K562 (cell line): ENCODE data around the gene KMT2A. TPM values are rescaled to one million over a fixed set of nuclear protein-coding genes. Genes with fewer than 3 reads are reported as not detected.

ENCODE experiments used
- CBX1 ChIP-seq: sonication (generic); IDR thresholded peaks from 2 replicates; pipeline ENCODE4 v1.6.1; 2016; ENCODE audit warnings: antibody characterized with exemption, low read depth, mild to moderate bottlenecking
- CHD1 ChIP-seq: fragments of 200-600 bp; sonication (generic); IDR thresholded peaks from one replicate; pipeline ENCODE4 v1.6.1; 2012; ENCODE audit warnings: mild to moderate bottlenecking, moderate library complexity, low read length, inconsistent platforms
- HNRNPK ChIP-seq: fragments of 200-400 bp; formaldehyde crosslinking; IDR thresholded peaks from one replicate; pipeline ENCODE4 v1.6.1; 2018; ENCODE audit warnings: mild to moderate bottlenecking, low read depth, low read length; ENCODE audit not compliant: poor library complexity, severe bottlenecking
- NCOA2 ChIP-seq, 2 experiments: fragments of 450-650 bp; IDR thresholded peaks; 2 replicates each; pipeline ENCODE4 v1.6.1; 2018; ENCODE audit warnings: mild to moderate bottlenecking in 2 of 2, moderate library complexity in 1 of 2; ENCODE audit not compliant: partially characterized antibody in 2 of 2
- NFATC3 ChIP-seq: fragments of 450-650 bp; IDR thresholded peaks from 2 replicates; pipeline ENCODE4 v1.6.1; 2017; ENCODE audit warnings: mild to moderate bottlenecking
- TAF7 ChIP-seq: fragments of 450-650 bp; IDR thresholded peaks from 2 replicates; pipeline ENCODE4 v1.6.1; 2016; ENCODE audit warnings: missing genetic modification characterization, missing compliant biosample characterization
- TBL1XR1 ChIP-seq, 2 experiments: IDR thresholded peaks; 2 replicates each; pipeline ENCODE4 v1.6.1; 2012; ENCODE audit warnings: improper control_type of control experiment in 2 of 2, low read length in 2 of 2, mild to moderate bottlenecking in 1 of 2
- ZKSCAN3 ChIP-seq: fragments of 250-450 bp; sonication (Bioruptor Pico); IDR thresholded peaks from 2 replicates; pipeline ENCODE4 v1.4.0; 2020
- ZNF165 ChIP-seq: fragments of 250-450 bp; sonication (Bioruptor Pico); IDR thresholded peaks from 2 replicates; pipeline ENCODE4 v1.4.0; 2020; ENCODE audit warnings: borderline replicate concordance
- ZNF24 ChIP-seq: fragments of 450-650 bp; IDR thresholded peaks from 2 replicates; pipeline ENCODE4 v1.6.1; 2016
- ZNF408 ChIP-seq: fragments of 250-450 bp; sonication (Bioruptor Pico); IDR thresholded peaks from 2 replicates; pipeline ENCODE4 v1.4.0; 2020; ENCODE audit warnings: low read depth, mild to moderate bottlenecking, moderate library complexity
- polyA plus RNA-seq, 8 experiments: library from polyadenylated mRNA; depleted of rRNA in 4 of 8; stranded (reverse) in 5 of 8; unstranded in 3 of 8; fragments of >200 nt; fragmentation: Nextera tagmentation in 2 of 8; fragmentation: Illumina TruSeq in 1 of 8; extraction: Ambion mirVana in 2 of 8; extraction: Trizol in 1 of 8; gene quantifications; 2 replicates each; pipeline versions ENCODE4 v1.2.1 to v1.2.3, GENCODE V29; 2011 to 2014; ENCODE audit warnings: inconsistent platforms in 1 of 8, missing spikeins in 1 of 8
- total RNA-seq, 7 experiments: library from RNA; depleted of rRNA in 6 of 7; stranded (reverse); fragments of >200 nt in 6 of 7; fragmentation: Illumina TruSeq in 2 of 7; extraction: Trizol in 2 of 7; gene quantifications; 2 replicates each; pipeline versions ENCODE4 v1.2.1 to v1.2.3, GENCODE V29; 2011 to 2021; ENCODE audit warnings: low replicate concordance in 1 of 7
- TF ChIP-seq, protein P1 (sequence below), 2 experiments: fragments of 450-650 bp in 1 of 2; sonication (generic) in 1 of 2; formaldehyde crosslinking; conservative IDR thresholded peaks; 2 replicates each; pipeline versions ENCODE4 v1.4.0 to v1.8.1; 2020 to 2022; ENCODE audit warnings: mild to moderate bottlenecking in 1 of 2, missing genetic modification reagents in 1 of 2
- TF ChIP-seq, protein P2 (sequence below): fragments of 450-650 bp; conservative IDR thresholded peaks from 2 replicates; pipeline ENCODE4 v1.6.1; 2016; ENCODE audit warnings: missing genetic modification characterization, low read depth, mild to moderate bottlenecking, control low read depth, missing compliant biosample characterization
- TF ChIP-seq, protein P3 (sequence below): fragments of 200-800 bp; sonication (Bioruptor generic); IDR thresholded peaks from 2 replicates; pipeline ENCODE4 v1.6.1; 2016; ENCODE audit warnings: missing genetic modification characterization, missing compliant biosample characterization
- TF ChIP-seq, protein P4 (sequence below): fragments of 450-650 bp; formaldehyde crosslinking; IDR thresholded peaks from 2 replicates; pipeline ENCODE4 v1.4.0; 2020; ENCODE audit warnings: mild to moderate bottlenecking, moderate library complexity

The KMT2A gene
- total and polyA plus RNA-seq, 9 of the 15 experiments (the other 6 are each of a cell fraction or from before 2014, with no cell fraction given), result 9.6 to 59.9 (median 32.6) TPM

DNA sequence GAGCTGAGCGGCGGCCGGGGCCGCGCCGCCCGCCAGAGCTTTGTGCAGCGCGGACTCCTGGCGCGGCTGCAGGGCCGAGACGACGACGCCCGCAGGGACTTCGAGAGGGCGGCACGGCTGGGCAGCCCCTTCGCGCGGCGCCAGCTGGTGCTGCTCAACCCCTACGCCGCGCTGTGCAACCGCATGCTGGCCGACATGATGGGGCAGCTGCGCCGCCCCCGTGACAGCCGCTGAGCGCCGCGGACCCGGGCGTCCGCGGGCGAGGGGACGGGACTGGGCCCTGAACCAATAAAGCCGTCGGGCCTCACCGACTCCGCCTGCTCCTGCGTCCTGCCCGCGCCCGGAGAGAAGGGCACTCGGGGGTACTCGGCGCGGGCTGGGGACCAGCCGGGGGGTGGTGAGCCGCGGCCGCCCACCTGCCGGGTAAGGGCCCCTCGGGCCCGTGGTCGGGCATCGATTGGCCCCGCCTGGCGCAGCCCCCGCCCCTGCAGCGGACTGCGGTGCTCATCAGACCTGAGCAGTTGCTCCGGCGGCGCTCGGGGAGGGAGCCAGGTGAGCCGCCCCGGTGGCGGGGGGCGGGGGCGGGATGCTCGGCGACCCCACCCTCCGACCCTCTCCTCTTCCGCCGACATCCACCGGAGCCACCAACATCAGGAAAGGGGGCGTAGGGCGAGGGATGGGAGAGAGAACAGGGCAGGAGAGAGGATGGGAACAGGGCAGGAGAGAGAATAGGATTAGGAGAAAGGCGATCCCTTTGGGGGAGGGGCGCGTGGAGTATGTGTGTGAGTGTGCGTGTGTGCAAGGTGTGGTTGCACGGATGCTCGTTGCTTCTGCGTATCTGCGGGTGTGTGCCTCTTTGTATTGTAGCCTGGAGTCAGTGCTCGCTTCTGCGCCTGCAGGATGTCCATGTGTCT lies 94.6 kb downstream of the KMT2A start, which contains the start of gene TMEM25 (continued):
- TF ChIP-seq, protein P1, sequence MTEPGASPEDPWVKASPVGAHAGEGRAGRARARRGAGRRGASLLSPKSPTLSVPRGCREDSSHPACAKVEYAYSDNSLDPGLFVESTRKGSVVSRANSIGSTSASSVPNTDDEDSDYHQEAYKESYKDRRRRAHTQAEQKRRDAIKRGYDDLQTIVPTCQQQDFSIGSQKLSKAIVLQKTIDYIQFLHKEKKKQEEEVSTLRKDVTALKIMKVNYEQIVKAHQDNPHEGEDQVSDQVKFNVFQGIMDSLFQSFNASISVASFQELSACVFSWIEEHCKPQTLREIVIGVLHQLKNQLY (CRISPR knock-in tag; conservative IDR thresholded peaks at IDR 0.05), result no peak
- TF ChIP-seq, protein P2, sequence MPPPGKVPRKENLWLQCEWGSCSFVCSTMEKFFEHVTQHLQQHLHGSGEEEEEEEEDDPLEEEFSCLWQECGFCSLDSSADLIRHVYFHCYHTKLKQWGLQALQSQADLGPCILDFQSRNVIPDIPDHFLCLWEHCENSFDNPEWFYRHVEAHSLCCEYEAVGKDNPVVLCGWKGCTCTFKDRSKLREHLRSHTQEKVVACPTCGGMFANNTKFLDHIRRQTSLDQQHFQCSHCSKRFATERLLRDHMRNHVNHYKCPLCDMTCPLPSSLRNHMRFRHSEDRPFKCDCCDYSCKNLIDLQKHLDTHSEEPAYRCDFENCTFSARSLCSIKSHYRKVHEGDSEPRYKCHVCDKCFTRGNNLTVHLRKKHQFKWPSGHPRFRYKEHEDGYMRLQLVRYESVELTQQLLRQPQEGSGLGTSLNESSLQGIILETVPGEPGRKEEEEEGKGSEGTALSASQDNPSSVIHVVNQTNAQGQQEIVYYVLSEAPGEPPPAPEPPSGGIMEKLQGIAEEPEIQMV (tag), result no peak
- TF ChIP-seq ZNF165 (CRISPR knock-in tag), result no peak
- no peak for TF ChIP-seq NCOA2 (IDR thresholded peaks at IDR 0.05; ENCODE audit: partially characterized antibody in 2 of 2)
- TF ChIP-seq, protein P3, sequence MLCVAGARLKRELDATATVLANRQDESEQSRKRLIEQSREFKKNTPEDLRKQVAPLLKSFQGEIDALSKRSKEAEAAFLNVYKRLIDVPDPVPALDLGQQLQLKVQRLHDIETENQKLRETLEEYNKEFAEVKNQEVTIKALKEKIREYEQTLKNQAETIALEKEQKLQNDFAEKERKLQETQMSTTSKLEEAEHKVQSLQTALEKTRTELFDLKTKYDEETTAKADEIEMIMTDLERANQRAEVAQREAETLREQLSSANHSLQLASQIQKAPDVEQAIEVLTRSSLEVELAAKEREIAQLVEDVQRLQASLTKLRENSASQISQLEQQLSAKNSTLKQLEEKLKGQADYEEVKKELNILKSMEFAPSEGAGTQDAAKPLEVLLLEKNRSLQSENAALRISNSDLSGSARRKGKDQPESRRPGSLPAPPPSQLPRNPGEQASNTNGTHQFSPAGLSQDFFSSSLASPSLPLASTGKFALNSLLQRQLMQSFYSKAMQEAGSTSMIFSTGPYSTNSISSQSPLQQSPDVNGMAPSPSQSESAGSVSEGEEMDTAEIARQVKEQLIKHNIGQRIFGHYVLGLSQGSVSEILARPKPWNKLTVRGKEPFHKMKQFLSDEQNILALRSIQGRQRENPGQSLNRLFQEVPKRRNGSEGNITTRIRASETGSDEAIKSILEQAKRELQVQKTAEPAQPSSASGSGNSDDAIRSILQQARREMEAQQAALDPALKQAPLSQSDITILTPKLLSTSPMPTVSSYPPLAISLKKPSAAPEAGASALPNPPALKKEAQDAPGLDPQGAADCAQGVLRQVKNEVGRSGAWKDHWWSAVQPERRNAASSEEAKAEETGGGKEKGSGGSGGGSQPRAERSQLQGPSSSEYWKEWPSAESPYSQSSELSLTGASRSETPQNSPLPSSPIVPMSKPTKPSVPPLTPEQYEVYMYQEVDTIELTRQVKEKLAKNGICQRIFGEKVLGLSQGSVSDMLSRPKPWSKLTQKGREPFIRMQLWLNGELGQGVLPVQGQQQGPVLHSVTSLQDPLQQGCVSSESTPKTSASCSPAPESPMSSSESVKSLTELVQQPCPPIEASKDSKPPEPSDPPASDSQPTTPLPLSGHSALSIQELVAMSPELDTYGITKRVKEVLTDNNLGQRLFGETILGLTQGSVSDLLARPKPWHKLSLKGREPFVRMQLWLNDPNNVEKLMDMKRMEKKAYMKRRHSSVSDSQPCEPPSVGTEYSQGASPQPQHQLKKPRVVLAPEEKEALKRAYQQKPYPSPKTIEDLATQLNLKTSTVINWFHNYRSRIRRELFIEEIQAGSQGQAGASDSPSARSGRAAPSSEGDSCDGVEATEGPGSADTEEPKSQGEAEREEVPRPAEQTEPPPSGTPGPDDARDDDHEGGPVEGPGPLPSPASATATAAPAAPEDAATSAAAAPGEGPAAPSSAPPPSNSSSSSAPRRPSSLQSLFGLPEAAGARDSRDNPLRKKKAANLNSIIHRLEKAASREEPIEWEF (CRISPR knock-in tag), result no peak
- TF ChIP-seq NFATC3, result no peak
- TF ChIP-seq TAF7 (tag), result no peak
- TF ChIP-seq CBX1, result no peak; the same call in 1 of the 2 replicates
- no peak for TF ChIP-seq HNRNPK
- TF ChIP-seq ZNF24, result no peak
- TF ChIP-seq, protein P4, sequence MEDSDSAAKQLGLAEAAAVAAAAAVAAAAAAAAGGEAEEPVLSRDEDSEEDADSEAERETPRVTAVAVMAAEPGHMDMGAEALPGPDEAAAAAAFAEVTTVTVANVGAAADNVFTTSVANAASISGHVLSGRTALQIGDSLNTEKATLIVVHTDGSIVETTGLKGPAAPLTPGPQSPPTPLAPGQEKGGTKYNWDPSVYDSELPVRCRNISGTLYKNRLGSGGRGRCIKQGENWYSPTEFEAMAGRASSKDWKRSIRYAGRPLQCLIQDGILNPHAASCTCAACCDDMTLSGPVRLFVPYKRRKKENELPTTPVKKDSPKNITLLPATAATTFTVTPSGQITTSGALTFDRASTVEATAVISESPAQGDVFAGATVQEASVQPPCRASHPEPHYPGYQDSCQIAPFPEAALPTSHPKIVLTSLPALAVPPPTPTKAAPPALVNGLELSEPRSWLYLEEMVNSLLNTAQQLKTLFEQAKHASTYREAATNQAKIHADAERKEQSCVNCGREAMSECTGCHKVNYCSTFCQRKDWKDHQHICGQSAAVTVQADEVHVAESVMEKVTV, result no peak
- TF ChIP-seq TBL1XR1 (IDR thresholded peaks at IDR 0.05; ENCODE audit: low read length in 2 of 2), result no peak
- TF ChIP-seq CHD1, result no peak
- no peak for TF ChIP-seq ZKSCAN3 (CRISPR knock-in tag)
- TF ChIP-seq ZNF408 (CRISPR knock-in tag), result no peak
